GM08714 (cell line): Measurements from ENCODE around the gene PROCA1.

ENCODE experiments used
- H3K4me3 ChIP-seq: fragments of 200-500 bp; sonication (Bioruptor generic); 2 replicates; pipeline ENCODE4 v1.5.1; 2014; ENCODE audit warnings: mild to moderate bottlenecking, low read length, inconsistent platforms
- ZNF274 ChIP-seq: IDR thresholded peaks from 2 replicates; pipeline ENCODE4 v1.6.1; 2012; ENCODE audit warnings: mild to moderate bottlenecking, low read depth, low read length

PROCA1 gene

GRCh38 chr17:28700830-28701492 lies 10.7 kb downstream of the PROCA1 start:
- H3K4me3 ChIP-seq: no peak overlapping the region
- no peak for TF ChIP-seq ZNF274

- no peak overlapping the region for H3K4me3 ChIP-seq
- TF ChIP-seq ZNF274: no peak
Observed at GRCh38 chr17:28700278-28700677, 11.4 kb downstream of the PROCA1 start.

- H3K4me3 ChIP-seq: no peak overlapping the region
Observed at GRCh38 chr17:28698253-28698941, 13.3 kb downstream of the PROCA1 start.

GRCh38 chr17:28693869-28694268 lies 17.8 kb downstream of the PROCA1 start:
- TF ChIP-seq ZNF274: no peak
- no peak overlapping the region for H3K4me3 ChIP-seq

More at GRCh38 chr17:28698253-28698941, 13.3 kb downstream of the PROCA1 start:
- no peak for TF ChIP-seq ZNF274

GRCh38 chr17:28689011-28689410 lies 22.7 kb downstream of the PROCA1 start:
- no peak overlapping the region for H3K4me3 ChIP-seq
- TF ChIP-seq ZNF274: no peak

- TF ChIP-seq ZNF274: no peak
- no peak overlapping the region for H3K4me3 ChIP-seq
Observed at GRCh38 chr17:28688481-28688880, 23.2 kb downstream of the PROCA1 start.

GRCh38 chr17:28686296-28686695 lies 25.4 kb downstream of the PROCA1 start:
- H3K4me3 ChIP-seq: no peak overlapping the region

GRCh38 chr17:28685366-28685765 lies 26.3 kb downstream of the PROCA1 start:
- no peak overlapping the region for H3K4me3 ChIP-seq

More at GRCh38 chr17:28686296-28686695, 25.4 kb downstream of the PROCA1 start:
- TF ChIP-seq ZNF274: no peak

GRCh38 chr17:28684963-28685362 lies 26.7 kb downstream of the PROCA1 start:
- no peak for TF ChIP-seq ZNF274
- H3K4me3 ChIP-seq: no peak overlapping the region

More at GRCh38 chr17:28685366-28685765, 26.3 kb downstream of the PROCA1 start:
- TF ChIP-seq ZNF274: no peak

GRCh38 chr17:28682655-28683054 lies 29.0 kb downstream of the PROCA1 start:
- TF ChIP-seq ZNF274: no peak
- H3K4me3 ChIP-seq: no peak overlapping the region

GRCh38 chr17:28675980-28676379 lies 35.7 kb downstream of the PROCA1 start:
- H3K4me3 ChIP-seq: no peak overlapping the region
- TF ChIP-seq ZNF274: no peak

GRCh38 chr17:28675490-28675889 lies 36.2 kb downstream of the PROCA1 start:
- no peak overlapping the region for H3K4me3 ChIP-seq
- TF ChIP-seq ZNF274: no peak

- no peak overlapping the region for H3K4me3 ChIP-seq
- no peak for TF ChIP-seq ZNF274
Observed at GRCh38 chr17:28669918-28670317, 41.8 kb downstream of the PROCA1 start.

- no peak for TF ChIP-seq ZNF274
- no peak overlapping the region for H3K4me3 ChIP-seq
Observed at GRCh38 chr17:28667870-28668269, 43.8 kb downstream of the PROCA1 start.

GRCh38 chr17:28665994-28666393 lies 45.7 kb downstream of the PROCA1 start:
- no peak for TF ChIP-seq ZNF274
- H3K4me3 ChIP-seq: no peak overlapping the region
